Measurements from ENCODE around the gene KANSL1. TPM values are rescaled to one million over a fixed set of nuclear protein-coding genes. Genes with fewer than 3 reads are reported as not detected.

Gene KANSL1
- total and polyA plus RNA-seq, 10 of the 15 experiments (the other 5 are each of a cell fraction or from before 2014, with no cell fraction given) = 4.7 to 60.6 (median 28.0) TPM

- FAIRE-seq = no peak
- no peak overlapping the region for H3K27ac ChIP-seq (ENCODE audit: control insufficient read depth, insufficient read depth)
These were observed 5.0 kb upstream of the KANSL1 start for GRCh38 chr17:46198233-46198632.

More at GRCh38 chr17:46198233-46198632, 5.0 kb upstream of the KANSL1 start:
- no peak overlapping the region for H3K9ac ChIP-seq (ENCODE audit: control insufficient read depth, insufficient read depth, low read length)
- TF ChIP-seq ATF3 (IDR thresholded peaks at IDR 0.05; ENCODE audit: borderline replicate concordance, extremely low read depth, low read depth, low read length) (no peak), EP300 (IDR thresholded peaks at IDR 0.05; ENCODE audit: borderline replicate concordance in 1 of 2, control insufficient read depth in 1 of 2, low read depth in 2 of 2, low read length in 2 of 2) (no peak), EED (IDR thresholded peaks at IDR 0.05; ENCODE audit: low read depth) (no peak), NKRF (conservative IDR thresholded peaks at IDR 0.05) (no peak), PAX5 (IDR thresholded peaks at IDR 0.05; ENCODE audit: borderline replicate concordance, low read depth, low read length) (no peak), RFX5 (IDR thresholded peaks at IDR 0.05; ENCODE audit: low read depth, low read length) (no peak), ZBTB4 (CRISPR knock-in tag; IDR thresholded peaks at IDR 0.05) (no peak)
- H3K36me3 ChIP-seq (ENCODE audit: control insufficient read depth in 2 of 2, insufficient read depth in 2 of 2, low read length in 1 of 2) = no peaks in the 10 kb centered on the region
- ChIA-PET CTCF (interaction anchor here (1.0 to 5.2 kb wide), 8 partner anchors 9 to 154 kb away, joined by 3 to 152 read pairs (median 6); no protein-coding TSS in a partner anchor), RAD21 (ENCODE audit: unreplicated experiment) (interaction anchor here (0.6 to 3.3 kb wide), 3 partner anchors 14 to 18 kb away, joined by 3 to 23 read pairs (median 3); no protein-coding TSS in a partner anchor), POLR2A (interaction anchor here (0.6 to 1.8 kb wide), 6 partner anchors 12 to 78 kb away, joined by 3 to 6 read pairs (median 4); no protein-coding TSS in a partner anchor), SMC1A (ENCODE audit: uncharacterized antibody, unreplicated experiment) (interaction anchor here (1.1 to 4.3 kb wide), 8 partner anchors 11 to 153 kb away, joined by 3 to 68 read pairs (median 7); no protein-coding TSS in a partner anchor)
- no TSS peak for BruUV-seq (replicated peaks)
- H3K4me2 ChIP-seq (ENCODE audit: control insufficient read depth, insufficient read depth) = no peak overlapping the region
- intact Hi-C loops (cut with micrococcal nuclease; ENCODE audit: unreplicated experiment) = no loop called here
- H3K4me1 ChIP-seq (ENCODE audit: control insufficient read depth, insufficient read depth, low read length) = peaks cover 20% of the 10 kb centered on the region
- H3K79me2 ChIP-seq (ENCODE audit: control insufficient read depth, insufficient read depth, low read length) = peaks cover 76% of the 10 kb centered on the region
- ATAC-seq (no peak), DNase-seq (ENCODE audit: low read depth, low spot score) (no peak)
- in situ Hi-C loops (cut with MboI) = no loop called here
- H3K9me3 ChIP-seq (replicated peaks; ENCODE audit: control insufficient read depth, insufficient read depth, low read length) = no peaks in the 10 kb centered on the region
- WGBS (ENCODE audit: insufficient coverage, insufficient replicate concordance, low lambda C conversion rate, missing lambda C conversion rate) = 97% methylated on average over 1 of the region's 1 CpG
- no peaks in the 10 kb centered on the region for H3K27me3 ChIP-seq (replicated peaks in 1 of 2; ENCODE audit: control insufficient read depth in 2 of 2, insufficient read depth in 2 of 2, low read length in 1 of 2)
- no peak overlapping the region for H2AFZ ChIP-seq (ENCODE audit: control insufficient read depth, low read depth, low read length)
- H4K20me1 ChIP-seq (ENCODE audit: control insufficient read depth, insufficient read depth) = no peaks in the 10 kb centered on the region
- H3K4me3 ChIP-seq = no peak overlapping the region
